ENCODE measurements around the gene ASTL.
"Not testable (repeated sequence)": the region's sequence is repeated elsewhere in the genome, so short reads cannot be mapped to it uniquely, and the experiment has no call there.

Gene ASTL

DNA sequence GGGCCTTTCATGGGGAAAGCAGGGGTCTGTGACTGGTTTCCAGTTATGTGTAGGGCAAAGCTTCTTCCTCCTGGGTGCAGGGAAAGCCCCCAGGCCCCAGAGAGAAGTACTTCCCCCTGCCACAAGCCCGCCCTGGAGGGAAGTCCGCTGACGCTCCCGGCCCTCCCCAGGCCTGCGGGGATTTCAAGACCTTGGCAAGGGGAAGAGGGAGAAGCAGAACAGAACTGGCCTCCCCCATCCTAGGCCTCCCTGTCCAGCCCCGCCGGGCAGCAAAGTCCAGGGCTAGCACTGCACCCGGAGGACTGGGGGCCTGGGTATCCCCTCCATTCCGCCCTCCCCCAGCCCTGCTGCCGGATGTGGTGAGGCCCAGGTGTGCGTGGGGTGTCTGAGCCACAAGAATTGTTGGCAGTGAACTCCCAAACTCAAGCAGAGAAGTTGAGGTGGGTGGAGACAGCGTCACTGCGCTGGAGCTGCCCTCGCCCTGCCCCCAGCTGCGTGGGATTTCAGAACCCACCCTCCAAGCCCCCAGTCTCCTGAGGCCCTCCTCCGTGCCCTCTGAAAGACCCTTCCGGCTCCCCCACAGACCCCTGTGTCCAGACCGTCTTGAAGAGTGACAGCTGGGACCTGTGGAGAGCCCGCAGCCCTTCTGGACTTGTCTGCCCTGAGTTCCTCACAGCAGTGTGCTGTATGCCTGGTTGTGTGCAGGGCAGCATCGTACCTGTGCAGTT is 8.0 kb upstream of the ASTL start:
- no peak for DNase-seq (ENCODE audit: low spot score)

DNA sequence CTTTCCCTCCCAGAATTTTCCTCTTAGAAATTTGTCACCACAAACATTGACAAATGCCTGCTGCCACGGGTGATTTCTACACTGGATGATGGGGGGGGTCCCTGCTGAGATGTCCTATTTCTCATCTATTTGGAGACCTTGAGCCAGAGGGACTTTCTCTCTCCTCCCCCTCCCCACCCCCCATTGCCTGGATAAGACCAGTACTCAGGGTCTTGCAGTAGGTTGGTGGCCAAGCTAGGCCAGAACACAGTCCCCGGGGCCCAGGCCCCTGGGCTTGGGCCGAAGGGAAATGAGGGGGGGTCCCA is 7.5 kb upstream of the ASTL start:
- no peak for DNase-seq (ENCODE audit: low spot score)

DNA sequence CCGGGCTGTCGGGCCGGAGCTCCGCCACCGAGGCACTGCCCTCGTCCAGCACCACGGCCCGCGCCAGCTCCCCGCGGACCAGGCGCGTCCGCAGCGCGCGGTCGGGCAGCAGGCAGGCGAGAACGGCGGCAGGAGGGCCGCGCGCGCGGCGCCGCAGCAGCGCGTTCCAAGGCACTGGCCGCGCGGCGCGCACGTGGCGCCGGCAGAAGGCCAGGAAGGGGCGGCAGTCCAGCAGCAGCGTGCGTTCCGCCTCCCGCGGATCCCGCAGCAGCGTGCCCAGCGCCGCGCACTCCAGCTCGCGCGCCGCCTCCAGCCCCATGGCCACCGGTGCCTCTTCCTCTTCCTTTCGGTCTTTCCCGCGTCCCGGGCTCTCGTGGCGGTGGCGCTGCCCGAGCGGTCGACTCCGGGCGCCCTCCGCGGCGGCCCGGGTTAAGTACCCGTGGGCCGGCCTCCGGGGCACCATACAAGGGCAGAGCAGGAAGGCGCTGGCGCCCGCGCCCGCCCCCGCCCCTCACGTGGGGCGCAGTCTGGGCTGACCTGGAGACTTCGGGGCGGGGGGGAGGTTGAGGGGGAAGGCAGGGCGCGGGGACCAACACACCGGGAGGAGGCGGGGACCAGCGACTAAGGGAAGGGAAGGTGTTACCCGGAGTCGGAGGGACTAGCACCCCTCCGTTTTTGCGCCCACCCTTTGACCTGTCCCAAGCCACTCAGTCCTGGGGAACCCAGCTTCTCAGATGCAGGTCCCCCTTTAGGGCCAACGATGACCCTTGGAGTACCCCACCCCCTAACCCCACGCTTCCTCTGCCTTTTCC is 6.9 kb upstream of the ASTL start, which contains the start of gene DUSP2:
Gene DUSP2, minus strand, starts transcription at position 405 of the 812 bp plus-strand sequence. Its CDS starts 86 bp downstream, at position 319.
- DNase-seq (ENCODE audit: low spot score) = no peak

DNA sequence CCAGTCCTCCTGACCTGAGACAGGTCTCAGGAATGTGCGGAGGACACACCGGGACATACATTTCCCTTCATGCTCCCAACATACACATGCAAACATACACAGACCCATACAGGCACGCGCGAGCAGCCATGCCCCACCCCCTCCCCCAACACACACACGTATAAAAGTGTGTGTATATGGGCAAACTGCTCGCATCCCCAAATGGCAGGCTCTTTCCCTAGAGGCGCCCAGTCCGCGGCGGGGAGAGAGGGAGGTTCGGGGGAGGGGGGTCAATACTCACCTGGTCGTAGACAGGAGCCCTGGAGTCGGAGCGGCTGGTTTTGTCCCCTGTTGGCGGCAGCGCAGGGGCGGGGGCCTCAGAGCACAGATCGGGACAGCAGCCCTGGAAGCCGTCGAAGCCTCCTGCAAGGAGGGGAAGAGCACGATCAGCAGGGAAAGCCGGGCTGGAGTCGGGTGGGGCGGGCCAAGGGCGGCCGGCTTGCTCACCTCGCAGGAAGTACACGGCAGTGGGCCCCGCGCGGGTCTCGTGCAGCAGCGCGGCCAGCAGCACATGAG is 6.3 kb upstream of the ASTL start:
- no peak for DNase-seq (ENCODE audit: low spot score)

DNA sequence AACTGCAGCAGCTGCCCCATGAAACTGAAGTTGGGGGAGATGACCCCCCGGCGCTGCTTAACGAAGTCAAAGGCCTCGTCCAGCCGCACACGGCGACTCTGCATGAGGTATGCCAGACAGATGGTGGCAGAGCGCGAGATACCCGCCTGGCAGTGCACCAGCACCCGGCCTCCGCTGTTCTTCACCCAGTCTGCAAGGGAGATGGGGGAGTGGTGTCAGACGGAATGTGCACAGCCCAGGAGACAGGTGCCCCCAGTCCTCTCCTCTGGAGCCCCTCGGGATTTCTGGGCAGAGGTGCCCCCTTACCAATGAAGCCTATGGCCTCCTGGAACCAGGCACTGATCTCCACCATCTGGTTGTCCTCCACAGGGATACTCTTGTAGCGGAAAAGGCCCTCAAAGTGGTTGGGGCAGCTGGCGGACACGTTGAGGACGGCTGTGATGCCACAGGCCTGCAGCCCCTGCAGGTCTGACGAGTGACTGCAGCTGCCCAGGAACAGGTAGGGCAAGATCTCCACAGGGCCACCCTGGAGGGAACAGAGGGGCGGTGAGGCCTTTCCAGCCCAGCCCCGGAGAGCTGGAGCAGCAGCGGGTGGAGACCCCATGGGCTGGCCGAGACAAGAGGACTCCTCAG is 5.7 kb upstream of the ASTL start:
- no peak for DNase-seq (ENCODE audit: low spot score)

DNA sequence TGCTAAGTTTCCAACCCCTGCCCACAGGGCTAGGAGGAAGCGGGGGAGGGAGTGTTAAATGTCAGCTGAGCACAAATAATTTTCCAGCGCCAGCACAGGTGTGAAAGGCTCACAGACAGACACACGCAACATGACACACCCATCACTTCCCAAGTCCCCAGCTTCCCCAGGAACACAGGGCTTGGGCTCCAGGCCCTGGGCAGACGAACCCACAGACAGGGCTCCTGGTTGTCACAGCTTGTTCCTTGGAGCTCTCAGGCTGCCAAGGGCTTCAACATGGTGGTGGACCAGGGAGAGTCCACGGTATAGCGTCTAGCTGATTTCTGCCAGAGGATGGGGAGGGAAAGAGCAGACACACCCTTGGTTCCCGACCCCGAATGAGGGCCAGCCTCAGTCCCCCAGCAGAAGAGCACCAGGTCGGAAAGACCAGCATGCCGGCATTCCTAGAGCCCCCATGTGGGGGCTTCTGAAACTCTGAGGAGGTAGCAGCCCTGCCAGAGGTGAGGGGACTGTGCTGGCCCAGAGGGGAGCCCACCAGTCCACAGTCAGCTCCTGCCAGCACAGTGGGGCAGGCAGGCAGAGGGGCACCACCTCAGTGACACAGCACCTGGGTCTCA is 5.0 kb upstream of the ASTL start:
- DNase-seq (ENCODE audit: low spot score) = no peak

DNA sequence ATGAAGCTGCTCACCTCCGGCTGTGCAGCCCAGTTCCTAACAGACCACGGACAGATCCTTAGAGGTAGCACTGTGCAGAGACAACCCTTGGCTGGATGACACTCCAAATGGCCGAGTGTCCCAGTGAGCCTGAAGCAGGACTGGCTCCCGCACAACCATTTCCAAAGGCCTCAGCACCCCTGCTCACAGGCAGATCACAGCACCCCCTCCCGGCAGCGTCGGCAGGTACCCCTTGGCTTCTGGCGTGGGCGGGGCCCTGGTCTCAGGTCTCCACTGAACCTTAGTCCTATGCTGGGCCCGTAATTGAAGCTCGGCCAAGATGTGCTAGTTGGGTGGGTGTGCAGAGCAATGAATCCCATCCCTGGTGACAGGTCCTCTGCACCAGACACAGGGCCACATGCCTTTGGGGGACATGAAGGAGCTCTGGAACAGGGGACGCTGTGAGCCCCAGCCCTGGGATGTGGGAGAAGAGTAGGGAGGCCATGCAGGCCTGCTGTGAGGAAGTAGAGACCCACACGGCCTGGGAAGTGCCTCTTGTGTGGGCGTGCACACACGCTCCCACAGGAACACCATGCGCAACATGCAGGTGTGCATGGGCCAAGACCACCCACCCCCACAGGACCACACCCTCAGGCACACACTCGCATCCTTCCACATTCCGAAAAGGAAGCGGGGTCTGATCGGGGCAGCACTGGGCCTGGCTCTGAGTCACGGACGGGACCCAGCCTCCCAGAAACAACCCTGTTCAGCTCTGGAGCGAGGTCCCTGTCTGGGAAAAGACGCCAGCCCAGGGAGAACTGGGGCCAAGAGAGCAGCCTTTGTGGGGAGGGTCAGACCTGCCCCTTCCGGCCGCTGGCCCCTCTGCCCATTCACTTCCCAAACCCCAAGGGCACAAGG is 4.2 kb upstream of the ASTL start:
- no peak for DNase-seq (ENCODE audit: low spot score)

DNA sequence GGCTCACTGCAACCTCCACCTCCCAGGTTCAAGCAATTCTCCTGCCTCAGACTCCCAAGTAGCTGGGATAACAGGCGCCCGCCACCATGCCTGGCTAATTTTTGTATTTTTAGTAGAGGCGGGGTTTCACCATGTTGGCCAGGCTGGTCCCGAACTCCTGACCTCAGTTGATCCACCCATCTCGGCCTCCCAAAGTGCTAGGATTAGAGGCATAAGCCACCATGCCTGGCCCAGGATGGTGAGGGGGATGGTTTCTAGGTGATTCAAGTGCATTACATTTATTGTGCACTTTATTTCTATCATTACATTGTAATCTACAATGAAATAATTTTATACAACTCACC is 3.3 kb upstream of the ASTL start:
- not testable (repeated sequence) for DNase-seq (ENCODE audit: low spot score)

DNA sequence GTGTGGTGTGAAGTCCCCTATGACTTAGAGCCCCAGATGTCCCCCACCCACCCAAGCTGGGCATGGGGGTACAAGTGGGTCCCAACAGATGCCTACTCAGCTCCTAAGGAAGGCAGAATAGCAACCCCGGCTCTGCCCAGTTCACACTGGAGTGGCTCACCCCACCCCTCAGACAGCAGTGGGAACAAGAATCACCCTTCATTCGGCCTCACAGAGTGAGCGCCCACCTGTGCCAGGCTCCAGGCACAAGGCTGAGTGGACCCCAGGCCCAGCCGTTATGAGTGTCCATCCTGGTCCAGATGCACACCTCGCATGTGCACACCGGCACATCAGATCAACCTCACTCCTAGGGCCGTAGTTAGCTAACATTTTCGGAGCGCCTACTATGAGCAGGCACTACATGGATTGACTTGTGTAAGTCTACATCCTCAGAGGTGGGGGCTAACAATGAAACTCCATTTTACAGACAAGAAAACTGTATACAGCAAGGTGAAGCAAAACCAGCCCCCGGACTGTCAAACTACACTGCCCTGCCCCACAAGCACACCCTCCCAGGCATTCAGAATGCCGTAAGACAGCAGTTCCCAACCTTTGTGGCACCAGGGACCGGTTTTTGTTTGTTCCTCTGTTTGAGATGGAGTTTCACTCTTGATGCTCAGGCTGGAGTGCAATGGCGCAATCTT is 2.8 kb upstream of the ASTL start:
- no peak for DNase-seq (ENCODE audit: low spot score)

DNA sequence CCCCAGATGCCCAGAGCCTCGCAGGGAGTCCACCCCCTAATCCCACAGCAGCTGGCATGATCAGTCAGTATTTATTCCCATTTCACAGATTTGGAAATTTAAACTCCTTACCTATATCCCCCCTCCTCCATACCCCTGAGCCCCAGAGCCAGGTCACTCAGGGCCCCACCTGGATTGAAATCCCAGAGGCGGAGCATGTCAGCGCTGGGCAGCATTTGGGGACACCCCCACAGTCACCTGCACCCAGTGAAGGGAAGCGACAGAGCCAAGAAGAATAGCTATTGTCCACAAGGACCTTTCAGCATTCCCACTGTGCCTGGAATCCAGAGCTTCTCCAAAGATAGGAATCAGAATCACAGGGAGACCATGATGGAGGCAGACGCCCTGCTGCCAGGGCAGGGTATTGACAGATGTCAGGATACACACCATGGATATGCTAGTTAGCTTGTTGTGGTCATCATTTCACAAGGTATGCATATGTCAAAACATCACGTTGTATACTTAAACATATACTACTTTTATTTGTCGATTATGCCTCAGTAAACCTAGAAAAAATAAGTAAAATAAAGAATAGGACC is 968 bp upstream of the ASTL start:
- no peak for DNase-seq (ENCODE audit: low spot score)

DNA sequence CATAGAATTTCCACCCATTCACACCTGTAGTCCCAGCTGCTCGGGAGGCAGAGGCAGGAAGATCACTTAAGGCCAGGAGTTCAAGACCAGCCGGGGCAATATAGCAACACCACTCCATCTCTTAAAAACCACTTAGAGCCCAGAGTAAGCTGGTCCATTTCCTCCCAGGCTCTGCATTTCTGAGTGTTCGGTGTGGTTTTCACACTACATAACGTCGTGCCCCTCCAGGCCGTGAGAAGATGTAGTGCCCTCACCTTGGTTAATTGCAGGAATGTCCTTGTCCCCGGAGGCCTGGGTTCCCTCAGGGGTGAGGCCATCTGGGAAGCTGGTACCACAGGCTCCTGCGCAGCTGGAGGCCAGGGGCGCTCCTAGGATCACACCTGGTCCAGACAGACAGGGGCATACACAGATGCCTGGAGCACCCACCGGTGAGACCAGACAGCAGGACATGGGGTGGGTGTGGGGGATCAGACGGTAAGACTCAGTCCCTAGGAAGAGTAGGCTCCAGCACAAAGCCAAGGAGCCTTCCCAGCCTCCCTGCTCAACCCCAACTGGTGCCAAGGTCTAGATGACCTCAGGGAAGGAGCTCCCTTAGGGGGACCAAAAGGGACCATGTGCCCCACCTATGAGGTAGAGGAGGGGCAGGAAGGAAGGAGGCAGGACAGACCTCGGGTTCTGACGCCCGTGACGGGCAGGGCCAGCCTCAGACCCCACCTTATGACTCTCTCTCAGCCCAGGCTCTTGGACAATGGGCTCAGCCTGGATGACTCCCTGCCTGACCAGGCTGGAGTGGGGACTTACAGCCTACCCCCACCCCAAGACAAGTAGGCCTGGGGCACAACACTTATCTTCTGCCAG is 752 bp downstream of the ASTL start:
- no peak for DNase-seq (ENCODE audit: low spot score)

DNA sequence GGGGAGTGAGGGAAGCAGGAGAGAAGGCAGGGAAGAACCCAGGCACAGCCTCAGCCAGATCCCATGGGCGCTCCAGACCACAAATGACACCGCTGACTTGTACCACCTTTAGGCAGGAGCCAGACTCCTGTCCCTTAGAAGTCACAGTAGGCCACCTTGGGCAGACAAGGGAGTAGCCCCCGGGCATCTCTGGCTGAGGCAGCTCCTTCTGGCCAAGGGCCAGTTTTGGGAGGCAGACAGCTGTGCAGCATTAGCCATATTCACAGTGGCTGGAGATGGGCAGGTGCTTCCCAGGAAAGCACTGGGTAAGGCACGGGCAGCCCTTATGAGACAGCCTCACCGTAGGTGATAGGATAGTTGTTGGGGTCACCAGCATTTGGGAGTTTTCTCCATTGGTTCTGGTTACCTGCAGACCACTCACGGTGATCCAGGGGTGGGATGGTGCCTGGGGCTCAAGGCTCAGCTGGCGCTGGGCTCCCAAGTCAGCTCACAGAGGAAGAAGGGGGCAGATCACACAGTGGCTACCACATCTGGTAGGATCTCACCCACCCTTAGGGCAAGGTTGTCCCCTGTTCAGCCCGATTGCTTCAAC is 2.1 kb downstream of the ASTL start:
- no peak for DNase-seq (ENCODE audit: low spot score)

DNA sequence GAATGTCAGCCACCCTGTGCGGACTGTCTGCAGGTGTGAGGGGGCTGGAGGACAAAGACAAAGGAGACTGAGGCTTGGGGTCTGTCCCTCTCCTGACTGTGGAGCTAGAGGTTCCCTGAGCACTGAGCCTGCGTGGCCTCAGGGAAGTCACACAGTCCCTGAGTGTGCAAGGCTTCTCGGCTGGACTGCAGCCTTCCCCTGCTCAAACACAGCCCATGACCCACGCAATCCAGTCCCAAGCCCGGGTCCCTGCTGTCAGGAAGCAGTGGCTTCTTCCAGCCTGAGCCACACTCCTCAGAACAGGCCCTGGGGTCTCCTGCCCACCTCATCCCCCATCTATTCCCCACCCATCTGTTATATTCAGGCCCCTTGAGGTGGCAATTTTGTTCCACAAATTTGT is 2.7 kb downstream of the ASTL start:
- no peak for DNase-seq (ENCODE audit: low spot score)

DNA sequence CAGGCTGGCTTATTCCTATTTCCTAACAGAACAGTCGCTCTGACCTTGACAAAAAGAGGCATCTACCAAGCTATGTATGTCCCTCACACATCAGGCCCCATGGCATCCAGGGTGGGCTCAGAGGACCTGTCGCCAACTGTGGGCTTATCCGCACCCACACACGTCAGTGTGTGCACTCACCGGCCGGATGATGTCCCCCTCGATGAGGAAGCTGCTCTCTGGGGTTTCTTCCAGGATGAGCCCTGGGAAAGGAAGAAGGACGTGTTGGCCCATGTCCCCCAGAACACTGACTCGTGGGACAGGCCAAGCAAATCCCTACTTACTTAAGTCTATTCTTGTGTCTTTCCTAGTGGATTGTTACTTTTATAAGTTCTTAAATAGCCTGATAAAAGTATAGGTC is 3.1 kb downstream of the ASTL start:
- DNase-seq (ENCODE audit: low spot score) = no peak

DNA sequence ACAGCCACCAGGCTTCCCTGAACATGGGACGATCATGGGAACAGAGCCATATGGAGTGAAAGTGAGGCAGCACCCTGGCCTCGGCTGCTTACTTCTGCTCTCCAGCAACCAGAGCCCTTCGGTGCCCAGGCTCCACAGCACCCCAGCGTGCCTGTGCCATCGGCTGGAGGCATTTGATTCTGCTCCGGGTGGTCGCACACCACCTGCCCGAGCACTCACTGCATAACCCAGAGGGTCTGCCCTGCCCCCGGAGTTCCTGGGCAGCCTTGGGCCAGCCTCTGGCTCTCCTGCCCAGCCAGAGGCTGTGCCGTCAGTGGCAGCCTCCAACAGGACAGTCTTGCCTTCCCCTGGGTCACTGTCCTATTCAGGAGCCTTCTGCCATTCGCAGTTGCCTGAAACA is 3.9 kb downstream of the ASTL start:
- no peak for DNase-seq (ENCODE audit: low spot score)

DNA sequence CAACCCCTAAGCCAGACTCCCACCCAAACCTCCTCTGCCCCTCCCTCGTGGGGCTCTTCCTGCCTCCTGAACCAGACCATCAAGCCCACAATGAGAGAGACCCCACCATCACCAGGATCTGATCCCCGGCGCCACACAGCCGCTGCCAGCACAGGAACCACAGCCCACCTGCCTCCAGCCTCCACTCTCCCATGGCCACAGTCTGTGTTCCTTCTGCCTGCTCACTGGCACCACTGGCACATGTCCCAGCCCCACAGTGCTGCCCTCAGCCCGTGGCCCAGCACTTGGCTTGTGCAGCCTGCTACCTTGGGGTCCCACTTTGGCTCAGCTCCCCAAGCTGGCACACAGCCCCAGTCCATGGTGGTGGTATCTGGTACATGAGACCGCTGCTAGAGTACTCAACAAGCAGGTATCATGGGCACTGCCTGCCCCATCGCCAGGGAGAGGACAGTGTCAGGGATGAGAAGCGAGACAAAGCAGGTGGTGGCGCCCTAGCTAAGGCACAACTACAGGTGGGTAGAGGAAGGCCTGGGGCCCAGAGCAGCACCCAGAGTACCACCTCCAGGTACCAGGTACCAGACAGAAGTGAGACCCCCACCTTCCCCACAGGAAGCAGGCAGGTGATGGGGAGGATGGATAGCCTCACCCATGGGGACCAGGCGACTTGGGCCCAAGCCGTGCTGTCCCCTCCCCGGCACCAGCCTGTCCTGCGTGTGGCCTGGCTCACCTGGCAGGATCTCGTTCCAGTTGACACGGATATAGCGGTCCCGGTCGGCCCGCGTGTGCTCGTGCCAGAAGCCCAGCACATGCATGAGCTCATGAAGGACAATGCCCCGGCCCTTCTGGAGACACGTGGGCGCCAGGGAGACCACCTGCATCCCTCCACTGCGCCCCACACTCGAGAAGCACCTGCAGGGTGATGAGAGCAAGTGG is 6.2 kb downstream of the ASTL start:
- no peak for DNase-seq (ENCODE audit: low spot score)

DNA sequence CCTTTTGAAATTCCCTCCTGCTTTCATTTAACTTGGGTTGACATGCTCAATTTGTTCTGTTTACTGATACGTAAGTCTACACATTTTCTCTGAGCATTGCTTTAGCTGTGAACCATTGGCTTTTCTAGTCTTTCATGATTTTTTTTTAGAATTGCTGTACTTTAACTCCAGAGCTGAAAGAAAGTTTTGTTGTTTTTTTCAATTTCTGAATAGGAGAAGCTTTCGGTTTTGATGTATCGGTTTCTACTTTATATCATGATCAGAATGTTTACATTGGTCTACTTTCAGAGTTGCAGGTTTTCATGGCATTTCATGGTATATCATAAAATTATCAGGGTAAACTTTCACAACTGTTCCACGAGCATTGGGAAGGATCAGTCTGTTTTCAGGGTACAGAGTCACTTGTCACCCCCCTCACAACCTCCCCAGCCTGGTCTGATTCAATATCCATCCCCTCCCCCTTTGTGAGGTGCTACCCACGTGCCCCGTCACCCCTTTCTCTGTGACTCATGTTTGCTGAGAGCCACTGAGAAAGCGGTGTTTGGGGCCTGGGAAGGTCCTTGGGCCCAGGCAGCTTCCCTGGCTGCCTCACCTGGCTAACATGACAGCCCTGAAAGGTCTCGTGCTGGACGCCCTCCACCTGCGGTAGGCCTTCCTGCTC is 7.0 kb downstream of the ASTL start:
- no peak for DNase-seq (ENCODE audit: low spot score)

DNA sequence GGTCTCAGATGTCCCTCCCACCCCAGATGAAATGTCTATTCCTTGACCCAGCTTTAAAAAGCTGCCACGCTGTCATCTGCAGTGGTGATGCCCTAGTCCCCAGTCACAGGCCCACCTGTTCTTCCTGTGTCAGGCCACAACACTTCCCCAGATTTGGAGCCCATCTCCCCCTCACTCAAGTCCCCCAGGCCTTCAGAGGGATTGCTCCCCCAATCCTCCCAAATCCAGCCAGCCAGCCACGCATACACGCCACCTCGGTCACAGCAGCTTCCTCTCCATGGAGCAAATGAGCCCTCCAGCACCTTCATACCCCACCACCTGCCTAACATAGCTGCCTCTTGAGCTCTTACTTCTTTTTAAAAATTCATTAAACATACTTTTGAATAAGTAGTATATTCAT is 7.8 kb downstream of the ASTL start:
- no peak for DNase-seq (ENCODE audit: low spot score)

Data from hematopoietic multipotent progenitor cell treated with erythropoietin and hydrocortisone succinate and interleukin-3 and kit ligand, for 17 days (in vitro differentiated cells).